SU-DHL-6 (cell line): ENCODE results near the gene SPRYD7.

Source experiments
- H2AFZ ChIP-seq: fragments of 200-600 bp; sonication (generic); 2 replicates; pipeline ENCODE4 v1.6.1; 2014; ENCODE audit warnings: low read depth, mild to moderate bottlenecking, moderate library complexity, mixed read lengths, antibody characterized with exemption, low read length; ENCODE audit not compliant: severe bottlenecking
- H3F3A ChIP-seq: fragments of 200-600 bp; shearing (Covaris generic); 2 replicates; pipeline ENCODE4 v1.6.0; 2016; ENCODE audit warnings: antibody characterized with exemption, mild to moderate bottlenecking; ENCODE audit not compliant: insufficient read depth
- H3K27ac ChIP-seq: fragments of 200-600 bp; sonication (generic); 2 replicates; pipeline ENCODE4 v1.5.1; 2016; ENCODE audit warnings: low read depth, mild to moderate bottlenecking, low read length, moderate library complexity, mixed read lengths
- H3K27me3 ChIP-seq: fragments of 200-600 bp; sonication (generic), shearing (Covaris generic); 2 replicates; pipeline ENCODE4 v1.6.0; 2014; ENCODE audit warnings: mild to moderate bottlenecking, low read length
- H3K36me3 ChIP-seq: fragments of 200-600 bp; sonication (generic); 2 replicates; pipeline ENCODE4 v1.6.1; 2014; ENCODE audit warnings: mild to moderate bottlenecking, low read length, mixed read lengths
- H3K4me2 ChIP-seq: fragments of 300-600, 200-600 bp; shearing (Covaris generic), sonication (generic); 2 replicates; pipeline ENCODE4 v1.6.0; 2014; ENCODE audit warnings: low read length, low read depth, mild to moderate bottlenecking; ENCODE audit not compliant: poor library complexity, severe bottlenecking
- H3K4me3 ChIP-seq: fragments of 200-600 bp; sonication (generic); 2 replicates; pipeline ENCODE4 v1.5.1; 2014; ENCODE audit warnings: antibody characterized with exemption, low read length, mild to moderate bottlenecking, mixed read lengths; ENCODE audit not compliant: insufficient read depth, poor library complexity, severe bottlenecking
- H3K79me2 ChIP-seq: fragments of 200-600 bp; sonication (generic); 2 replicates; pipeline ENCODE4 v1.6.1; 2014; ENCODE audit warnings: mild to moderate bottlenecking, low read length, moderate library complexity; ENCODE audit not compliant: insufficient read depth
- H3K9ac ChIP-seq: fragments of 200-600 bp; sonication (generic); 2 replicates; pipeline ENCODE4 v1.7.0; 2014; ENCODE audit warnings: mild to moderate bottlenecking, low read length
- H3K9me2 ChIP-seq: fragments of 200-600 bp; sonication (generic); replicated peaks from 2 replicates; pipeline ENCODE4 v1.6.1; 2014; ENCODE audit warnings: low read length; ENCODE audit not compliant: insufficient read depth
- H3K9me3 ChIP-seq: fragments of 200-600 bp; sonication (generic); 2 replicates; pipeline ENCODE4 v1.6.1; 2014; ENCODE audit warnings: low read length, mixed read lengths; ENCODE audit not compliant: insufficient read depth
- H4K20me1 ChIP-seq: fragments of 200-600 bp; sonication (generic); 2 replicates; pipeline ENCODE4 v1.6.1; 2014; ENCODE audit warnings: low read depth, mild to moderate bottlenecking, antibody characterized with exemption, low read length, moderate library complexity, mixed read lengths
- EZH2phosphoT487 ChIP-seq: fragments of 200-600 bp; sonication (generic), shearing (Covaris generic); conservative IDR thresholded peaks from 2 replicates; pipeline ENCODE4 v1.6.1; 2018; ENCODE audit warnings: mild to moderate bottlenecking, antibody characterized with exemption, low read length, moderate library complexity, mixed read lengths
- TF ChIP-seq, protein P1 (sequence below): fragments of 200-600 bp; sonication (generic); IDR thresholded peaks from one replicate; pipeline ENCODE4 v1.5.1; 2017; ENCODE audit warnings: antibody characterized with exemption, mild to moderate bottlenecking, low read length, moderate library complexity; ENCODE audit not compliant: insufficient read depth, poor library complexity, severe bottlenecking

The SPRYD7 gene

GRCh38 chr13:49933511-49933910 lies 2.6 kb downstream of the SPRYD7 start:
- TF ChIP-seq, protein P1, sequence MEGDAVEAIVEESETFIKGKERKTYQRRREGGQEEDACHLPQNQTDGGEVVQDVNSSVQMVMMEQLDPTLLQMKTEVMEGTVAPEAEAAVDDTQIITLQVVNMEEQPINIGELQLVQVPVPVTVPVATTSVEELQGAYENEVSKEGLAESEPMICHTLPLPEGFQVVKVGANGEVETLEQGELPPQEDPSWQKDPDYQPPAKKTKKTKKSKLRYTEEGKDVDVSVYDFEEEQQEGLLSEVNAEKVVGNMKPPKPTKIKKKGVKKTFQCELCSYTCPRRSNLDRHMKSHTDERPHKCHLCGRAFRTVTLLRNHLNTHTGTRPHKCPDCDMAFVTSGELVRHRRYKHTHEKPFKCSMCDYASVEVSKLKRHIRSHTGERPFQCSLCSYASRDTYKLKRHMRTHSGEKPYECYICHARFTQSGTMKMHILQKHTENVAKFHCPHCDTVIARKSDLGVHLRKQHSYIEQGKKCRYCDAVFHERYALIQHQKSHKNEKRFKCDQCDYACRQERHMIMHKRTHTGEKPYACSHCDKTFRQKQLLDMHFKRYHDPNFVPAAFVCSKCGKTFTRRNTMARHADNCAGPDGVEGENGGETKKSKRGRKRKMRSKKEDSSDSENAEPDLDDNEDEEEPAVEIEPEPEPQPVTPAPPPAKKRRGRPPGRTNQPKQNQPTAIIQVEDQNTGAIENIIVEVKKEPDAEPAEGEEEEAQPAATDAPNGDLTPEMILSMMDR, result no peak
- no peak for TF ChIP-seq EZH2phosphoT487
- Histone ChIP-seq H3F3A (peaks cover 10% of the 10 kb centered on the region; the same call in 1 of the 2 replicates), H3K36me3 (no peaks in the 10 kb centered on the region), H4K20me1 (no peaks in the 10 kb centered on the region), H3K9me3 (no peaks in the 10 kb centered on the region), H3K4me2 (no peak overlapping the region), H3K9me2 (no peaks in the 10 kb centered on the region), H3K27me3 (no peaks in the 10 kb centered on the region), H3K79me2 (peaks cover 22% of the 10 kb centered on the region), H3K9ac (no peak overlapping the region), H2AFZ (no peak overlapping the region), H3K27ac (no peak overlapping the region), H3K4me3 (no peak overlapping the region)

DNA sequence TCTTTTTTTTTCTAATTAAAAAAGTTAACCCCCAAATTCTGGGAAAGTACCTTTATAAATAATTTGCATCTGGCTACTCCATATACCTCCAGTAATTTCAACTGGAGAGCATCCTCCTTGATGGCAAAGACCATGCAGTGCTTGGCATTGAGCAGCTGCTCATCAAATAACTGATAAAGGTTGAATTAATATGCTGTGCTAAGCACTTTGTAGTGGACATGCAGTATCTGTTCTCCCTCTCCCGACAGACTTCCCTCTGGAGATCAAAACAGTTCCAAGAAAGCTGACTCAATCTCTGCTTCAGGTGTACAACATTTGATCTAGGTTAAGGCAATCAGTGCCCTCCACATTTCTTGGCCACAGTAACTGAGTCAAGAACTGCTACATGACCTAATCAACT lies 3.3 kb downstream of the SPRYD7 start:
- Histone ChIP-seq H3K9me3 (no peaks in the 10 kb centered on the region), H3F3A (peaks cover 5% of the 10 kb centered on the region; the same call in 1 of the 2 replicates), H3K4me2 (no peak overlapping the region), H3K79me2 (peaks cover 22% of the 10 kb centered on the region), H3K9me2 (no peaks in the 10 kb centered on the region), H3K4me3 (no peak overlapping the region), H3K27ac (no peak overlapping the region), H2AFZ (no peak overlapping the region), H3K9ac (no peak overlapping the region), H3K36me3 (no peaks in the 10 kb centered on the region), H3K27me3 (no peaks in the 10 kb centered on the region), H4K20me1 (no peaks in the 10 kb centered on the region)
- TF ChIP-seq, protein P1, result no peak
- TF ChIP-seq EZH2phosphoT487, result no peak

- Histone ChIP-seq H3K9me2 (no peaks in the 10 kb centered on the region), H3K9ac (no peak overlapping the region), H3K36me3 (no peaks in the 10 kb centered on the region), H3K4me3 (no peak overlapping the region), H3K27ac (no peak overlapping the region), H3K4me2 (peak overlapping the region; percentile 0), H3K79me2 (peaks cover 16% of the 10 kb centered on the region), H2AFZ (no peak overlapping the region), H3F3A (no peaks in the 10 kb centered on the region), H3K27me3 (no peaks in the 10 kb centered on the region), H3K9me3 (no peaks in the 10 kb centered on the region), H4K20me1 (no peaks in the 10 kb centered on the region)
- TF ChIP-seq, protein P1, result no peak
- no peak for TF ChIP-seq EZH2phosphoT487
Measured at GRCh38 chr13:49932066-49932465, 4.1 kb downstream of the SPRYD7 start.
